GM21619 (cell line): ENCODE results near the gene PGAP1.

Experiments
- ATAC-seq: cut with Tn5 transposase; IDR thresholded peaks from one replicate; pipeline ENCODE4 v1.9.1; 2021; ENCODE audit not compliant: unreplicated experiment

Gene PGAP1

DNA sequence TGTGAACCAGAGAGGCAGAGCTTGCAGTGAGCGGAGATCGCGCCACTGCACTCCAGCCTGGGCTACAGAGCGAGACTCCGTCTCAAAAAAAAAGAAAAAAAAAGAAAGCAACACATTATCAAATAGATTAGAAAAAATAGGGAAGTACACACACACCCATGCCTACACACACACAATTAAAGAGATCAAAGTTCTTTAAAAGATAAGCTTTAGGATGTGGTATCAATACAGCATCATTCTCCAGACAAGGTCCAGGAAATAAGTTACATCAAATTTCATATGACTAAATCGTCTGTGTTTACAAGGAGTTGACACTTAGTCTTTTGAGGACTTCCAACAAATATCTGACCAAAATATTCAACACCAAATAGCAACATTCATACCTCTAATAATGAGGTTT, 25.7 kb downstream of the PGAP1 start:
- no peak for ATAC-seq

DNA sequence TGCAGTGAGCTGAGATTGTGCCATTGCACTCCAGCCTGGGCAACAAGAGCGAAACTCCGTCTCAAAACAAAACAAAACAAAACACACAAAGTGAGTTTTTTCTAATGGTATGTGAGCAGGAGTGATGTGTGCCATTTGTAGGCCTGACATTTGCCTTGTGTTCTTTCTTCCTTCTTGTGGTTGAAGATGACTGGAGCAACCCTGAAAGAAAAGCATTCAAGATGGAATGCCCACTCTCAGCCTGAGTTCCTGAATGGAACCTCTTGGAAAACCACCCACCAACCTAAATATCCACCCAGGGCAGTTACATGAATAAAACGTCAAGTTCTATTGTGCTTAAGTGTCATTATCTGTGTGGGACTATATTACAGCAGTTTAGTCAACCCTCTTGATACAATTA, 26.5 kb downstream of the PGAP1 start:
- no peak for ATAC-seq

DNA sequence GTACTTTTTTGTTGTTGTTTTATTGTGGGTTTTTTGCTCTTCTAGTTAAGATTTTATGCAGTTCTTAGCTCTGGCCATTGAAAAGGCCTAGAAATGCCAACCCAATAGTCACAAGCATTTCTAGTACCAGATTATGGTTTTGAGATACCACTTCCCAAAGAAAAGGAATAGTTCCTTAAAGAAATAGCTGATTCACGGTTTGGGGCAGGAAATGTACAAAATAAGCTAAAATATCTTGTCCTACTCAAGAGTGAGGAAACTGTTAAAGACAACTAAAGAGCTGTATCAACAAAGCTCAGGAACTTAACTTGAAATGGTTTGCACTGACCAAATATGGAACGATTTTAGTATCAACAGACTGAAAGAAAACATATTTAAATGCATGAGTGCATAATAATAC, 35.4 kb downstream of the PGAP1 start:
- ATAC-seq: no peak

DNA sequence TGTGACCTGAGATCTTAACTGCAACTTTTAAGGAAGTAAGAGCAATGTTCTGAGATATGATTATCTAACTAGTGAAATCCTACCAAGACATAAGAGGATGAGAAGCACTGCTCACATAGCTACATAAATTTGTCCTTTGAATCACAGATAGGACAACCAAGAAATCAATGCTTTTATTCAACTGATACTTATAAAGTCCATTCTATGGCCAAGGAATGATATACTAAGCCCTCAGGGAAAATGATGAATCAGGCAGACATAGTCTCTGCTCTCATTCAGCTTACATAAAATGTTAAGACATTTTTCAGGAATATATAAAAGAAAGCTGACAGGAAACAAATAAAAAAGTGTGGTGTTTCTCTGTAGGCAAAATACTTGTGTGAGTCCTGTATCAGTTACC, 39.1 kb downstream of the PGAP1 start:
- ATAC-seq: no peak

DNA sequence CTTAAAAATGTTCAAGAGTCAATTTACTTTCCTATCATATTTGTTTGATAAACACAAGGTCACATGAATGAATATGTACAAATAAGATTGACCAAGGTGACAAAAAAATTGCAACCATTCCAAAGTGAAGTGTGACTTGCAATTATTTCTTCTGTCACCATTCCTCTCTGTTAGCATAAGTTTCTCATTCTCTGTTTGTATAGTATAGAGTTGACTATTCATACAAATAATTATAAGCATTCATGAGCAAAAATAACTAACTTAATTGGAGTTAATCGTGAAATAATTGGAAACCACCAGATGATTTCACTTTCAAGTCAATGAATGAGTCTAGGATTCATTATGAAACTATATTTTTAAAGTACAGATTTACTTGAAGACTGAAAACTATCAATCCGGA, 42.1 kb downstream of the PGAP1 start:
- ATAC-seq: no peak

DNA sequence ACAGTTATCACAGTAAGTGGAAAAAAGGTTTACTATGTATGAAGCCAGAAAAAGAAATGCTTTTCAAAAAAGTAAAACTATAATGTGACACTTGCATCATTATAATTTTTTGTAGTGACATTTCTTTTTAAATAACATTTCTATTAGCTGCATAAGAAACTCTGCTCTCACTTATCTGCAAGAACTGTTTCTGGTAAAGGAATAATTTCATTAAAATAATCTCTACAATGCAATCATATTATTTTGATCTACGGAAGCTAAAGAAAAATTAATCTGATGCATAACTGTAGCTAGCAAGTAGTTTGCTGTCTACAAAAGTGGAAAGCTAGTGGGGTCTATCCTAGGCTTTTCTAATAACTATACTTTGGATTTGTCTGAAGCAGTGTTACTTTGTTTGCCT, 50.1 kb downstream of the PGAP1 start:
- ATAC-seq: no peak

DNA sequence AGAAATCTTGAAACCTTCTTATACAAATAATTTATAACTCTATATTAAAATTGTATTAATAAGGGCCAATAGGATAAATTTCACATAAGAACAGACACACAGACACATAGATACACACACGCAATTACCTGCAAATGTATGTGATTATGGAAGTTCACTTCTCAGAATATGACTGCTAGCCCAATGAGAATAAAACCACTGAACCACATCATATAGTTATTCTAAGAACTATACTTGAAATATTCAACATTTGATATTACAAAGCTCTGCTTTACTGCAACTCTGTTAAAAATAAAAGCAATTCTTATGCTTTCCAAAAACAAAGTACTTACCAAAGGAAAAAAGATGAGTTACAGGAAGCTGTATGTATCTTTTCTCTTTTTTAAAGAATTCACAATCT, 51.1 kb downstream of the PGAP1 start:
- ATAC-seq: no peak

DNA sequence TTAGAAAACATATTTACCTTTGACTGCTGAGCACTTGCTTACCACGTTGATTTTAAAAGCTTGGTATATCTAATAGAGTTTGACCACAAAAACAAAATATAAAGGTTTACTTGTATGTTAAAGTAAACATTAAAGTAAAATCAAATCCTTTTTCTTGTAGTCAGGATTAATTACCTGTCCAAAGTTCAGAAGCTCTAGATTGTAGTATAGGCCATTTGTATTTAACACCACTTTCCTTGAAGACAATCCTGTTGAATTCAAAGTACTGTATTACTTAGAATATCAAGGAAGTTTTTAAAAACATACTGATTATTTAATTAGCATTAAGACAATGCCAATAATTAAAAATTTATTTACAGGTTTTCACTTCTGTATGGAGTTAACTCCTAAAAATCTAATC, 53.0 kb downstream of the PGAP1 start:
- ATAC-seq: no peak

DNA sequence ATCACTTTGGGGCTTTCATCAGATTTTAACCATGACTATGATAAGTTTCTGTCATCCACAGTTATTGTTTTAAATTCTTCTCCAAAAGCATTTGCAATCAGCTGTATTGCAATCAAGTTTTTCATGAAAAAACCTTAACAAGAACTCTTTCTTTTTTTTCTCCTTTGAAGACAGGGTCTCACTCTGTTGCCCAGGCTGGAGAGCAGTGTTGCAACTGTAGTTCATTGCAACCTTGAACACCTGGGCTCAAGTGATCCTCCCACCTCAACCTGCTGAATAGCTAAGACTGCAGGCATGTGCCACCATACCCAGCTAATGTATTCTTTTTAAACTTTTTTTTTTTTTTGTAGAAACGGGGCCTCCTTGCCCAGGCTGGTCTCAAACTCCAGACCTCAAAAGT, 71.9 kb downstream of the PGAP1 start:
- ATAC-seq: no peak

DNA sequence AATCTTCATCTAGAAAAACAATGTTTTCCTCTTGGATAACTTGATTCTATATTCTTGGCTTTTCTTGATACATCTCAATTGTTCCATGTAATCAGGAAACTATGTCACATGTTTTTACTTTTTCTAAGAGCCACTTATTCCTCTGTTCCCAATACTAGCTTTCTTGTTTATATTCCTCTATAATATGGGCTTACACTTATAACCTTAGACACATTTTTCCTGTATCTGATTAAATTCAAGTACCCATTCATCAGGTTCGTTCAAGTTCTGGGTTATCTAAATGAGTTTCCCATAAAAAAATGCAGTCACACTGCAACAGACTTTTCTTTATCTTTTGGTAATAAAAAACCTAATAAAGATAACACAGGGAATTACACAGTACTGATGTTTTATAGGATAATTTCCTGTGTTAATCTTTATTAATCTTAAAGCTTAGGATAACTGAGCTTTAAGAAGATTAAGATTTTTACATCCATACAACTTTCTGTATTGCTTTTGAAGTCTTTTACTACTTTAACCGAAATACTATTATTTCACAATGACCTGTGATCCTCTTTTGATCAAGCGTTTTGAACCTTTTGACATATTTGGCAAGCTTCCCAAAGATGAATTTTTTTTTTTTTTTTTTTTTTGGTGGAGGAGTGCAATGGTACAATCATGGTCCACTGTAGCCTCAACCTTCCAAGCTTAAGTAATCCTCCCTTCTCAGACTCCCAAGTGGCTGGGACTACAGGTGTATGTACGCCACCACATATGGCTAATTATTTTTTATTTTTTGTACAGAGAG, 73.0 kb downstream of the PGAP1 start:
- no peak for ATAC-seq

DNA sequence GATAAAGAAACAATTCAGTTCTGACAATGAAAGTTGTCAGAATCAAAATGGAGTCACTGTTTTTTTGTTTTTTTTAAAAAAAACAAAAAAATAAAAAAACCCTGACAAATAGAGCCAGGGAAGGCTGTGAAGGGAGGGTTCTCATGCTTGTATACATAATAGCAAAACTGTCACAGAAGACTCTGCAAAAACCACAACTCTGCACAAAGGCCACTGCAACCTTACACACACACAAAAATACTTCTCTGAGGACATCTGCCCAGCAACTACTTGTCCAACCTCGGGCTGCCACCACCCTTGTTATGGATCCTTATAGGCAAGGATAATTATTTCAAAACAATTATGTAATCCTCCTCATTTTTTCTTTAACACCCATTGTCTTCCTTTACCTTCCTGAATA, 75.4 kb downstream of the PGAP1 start:
- no peak for ATAC-seq

DNA sequence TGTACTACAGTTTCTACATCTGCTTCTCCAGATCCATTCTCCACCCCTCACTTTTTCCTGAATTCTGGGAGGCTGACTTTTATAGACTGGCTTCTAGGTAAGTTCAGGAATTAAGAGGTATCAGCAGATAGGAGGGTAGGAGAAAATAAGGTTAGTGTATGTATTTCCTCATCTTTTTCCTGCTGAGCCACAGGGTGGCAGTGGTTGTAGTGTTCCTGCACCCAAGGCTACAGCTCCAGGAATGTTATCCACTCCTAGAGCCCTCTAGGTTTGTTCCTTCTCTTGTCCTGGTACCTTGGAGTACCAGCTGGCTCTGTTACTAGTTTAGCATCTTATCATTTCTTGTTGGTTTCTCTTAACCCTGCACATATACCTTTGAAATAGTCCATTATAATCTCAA, 76.6 kb downstream of the PGAP1 start:
- ATAC-seq: no peak

DNA sequence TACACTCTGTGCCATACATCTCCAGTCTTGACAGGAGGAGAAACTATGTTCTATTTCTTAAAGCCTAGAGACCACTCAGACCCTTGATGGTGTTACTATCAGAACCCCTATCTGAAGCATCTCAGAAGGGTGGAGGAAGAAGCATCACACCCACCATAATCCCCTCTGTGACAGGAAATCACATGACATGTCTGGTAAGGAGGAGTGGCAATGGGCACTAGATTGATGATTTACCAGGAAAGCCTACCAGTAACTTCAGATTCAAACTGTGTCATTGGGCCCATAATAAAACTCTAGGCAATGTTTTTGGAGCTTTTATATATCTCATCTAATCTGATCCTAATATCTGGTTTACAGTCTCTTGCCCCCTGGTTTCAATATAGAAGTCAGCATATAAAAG, 80.2 kb downstream of the PGAP1 start:
- ATAC-seq: no peak

DNA sequence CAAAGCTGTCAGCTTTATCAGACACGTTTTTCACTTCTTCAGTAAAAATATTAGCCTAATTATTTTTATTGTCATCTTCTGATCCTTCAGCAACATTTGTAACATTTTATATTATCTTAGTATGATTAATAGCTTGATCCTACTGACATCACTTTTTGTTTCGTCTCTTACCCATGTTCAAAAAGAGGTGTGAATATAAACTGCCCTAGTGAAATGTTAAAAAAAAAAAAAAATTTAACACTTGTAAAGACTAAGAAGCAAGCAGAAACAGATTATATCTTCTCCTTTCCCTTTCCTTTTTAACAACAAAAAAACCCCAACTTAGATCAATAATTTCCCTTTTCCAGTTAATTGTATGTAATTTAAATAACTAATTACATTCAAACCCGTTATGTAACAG, 81.1 kb downstream of the PGAP1 start:
- ATAC-seq: no peak

DNA sequence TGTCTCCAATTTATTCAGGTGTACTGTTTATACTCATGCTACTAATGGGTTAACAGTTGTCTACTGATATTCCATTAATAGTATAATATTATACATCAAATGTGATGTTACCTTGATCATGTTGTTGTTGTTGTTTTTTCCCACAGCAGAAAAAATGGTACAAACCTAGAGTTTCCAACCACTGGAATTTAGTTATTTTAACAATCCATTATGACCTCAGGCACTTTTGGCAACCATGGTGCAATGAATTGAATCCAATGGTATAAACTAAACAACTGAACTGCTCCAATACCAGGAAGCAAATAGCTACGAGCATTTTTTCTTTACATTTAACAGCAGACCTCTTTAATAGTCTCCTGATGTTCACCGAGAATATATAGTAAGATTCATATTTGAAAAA, 86.3 kb downstream of the PGAP1 start:
- no peak for ATAC-seq

DNA sequence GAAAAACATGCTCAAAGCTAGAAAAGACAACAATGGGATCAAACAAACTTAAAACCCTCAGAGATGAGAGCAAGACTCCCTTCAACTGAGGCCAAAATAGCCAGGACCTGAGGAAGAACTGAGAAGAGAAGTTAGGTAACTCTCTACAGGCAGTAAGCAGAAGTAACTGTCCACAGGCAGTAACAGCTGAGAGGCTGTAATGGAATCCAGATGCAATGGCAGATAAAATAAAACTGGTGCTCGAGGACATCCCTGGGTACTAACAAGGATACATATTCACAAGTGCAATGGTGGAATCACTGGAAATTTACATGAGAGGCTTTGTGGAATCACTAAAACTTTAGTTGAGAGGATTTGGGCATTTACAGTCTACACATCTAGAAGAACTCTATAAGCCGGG, 86.9 kb downstream of the PGAP1 start:
- no peak for ATAC-seq

DNA sequence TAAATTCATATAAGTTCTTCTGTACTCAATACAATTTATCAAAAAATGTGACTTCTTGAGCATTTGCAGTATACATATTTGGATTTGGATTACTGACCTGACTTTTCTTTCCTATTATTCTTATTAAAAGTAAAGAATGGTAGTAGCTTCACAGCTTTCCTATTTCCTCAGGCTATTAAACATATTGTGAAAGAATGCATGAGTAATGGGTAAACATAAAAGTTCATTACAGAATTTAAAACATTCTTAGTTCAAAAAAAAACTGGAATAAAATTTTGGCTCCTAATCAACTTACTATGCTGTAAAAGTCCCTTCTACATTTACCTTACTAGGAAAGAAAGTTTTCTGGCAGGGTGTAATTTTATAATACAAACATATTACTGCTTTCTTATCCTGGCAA, 90.1 kb downstream of the PGAP1 start:
- ATAC-seq: no peak

DNA sequence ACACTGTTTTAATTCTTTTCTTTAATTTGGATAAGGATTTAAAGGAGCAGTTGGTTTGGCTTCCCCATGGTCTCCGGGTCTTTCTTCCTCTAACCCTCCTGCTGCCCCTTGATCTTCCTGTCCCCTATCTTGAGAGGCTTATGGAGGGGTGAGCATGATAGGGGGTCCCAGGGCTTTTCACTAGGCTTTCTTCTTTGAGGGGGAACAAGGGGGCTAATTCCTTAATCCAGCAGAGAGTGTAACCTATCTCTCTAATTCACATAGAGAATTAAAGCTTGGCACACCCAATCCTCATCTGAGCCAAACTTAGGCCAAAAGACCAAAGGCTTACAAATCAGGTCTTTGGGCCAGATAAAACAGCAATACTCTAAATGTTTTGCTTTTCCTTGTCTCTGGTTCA, 95.8 kb downstream of the PGAP1 start:
- ATAC-seq: no peak

DNA sequence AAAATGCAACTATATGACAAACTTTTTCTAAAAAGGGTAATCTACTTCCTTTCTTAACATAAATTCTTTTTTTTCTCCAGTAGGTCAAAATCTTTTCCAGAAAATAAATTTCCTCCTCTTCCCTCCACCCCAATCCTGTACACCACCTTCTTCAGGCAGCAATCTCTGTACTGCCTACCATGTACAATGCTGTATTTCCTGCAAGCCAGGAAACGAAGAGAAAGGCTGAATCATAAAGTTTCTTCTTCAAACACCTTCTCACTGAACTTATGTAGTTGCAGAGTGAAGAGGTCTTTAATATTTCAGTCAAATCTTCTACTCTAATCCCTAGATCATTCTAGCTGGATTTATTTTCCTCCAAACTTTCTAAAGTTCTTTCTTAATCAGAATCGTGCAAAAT, 99.2 kb downstream of the PGAP1 start:
- no peak for ATAC-seq

DNA sequence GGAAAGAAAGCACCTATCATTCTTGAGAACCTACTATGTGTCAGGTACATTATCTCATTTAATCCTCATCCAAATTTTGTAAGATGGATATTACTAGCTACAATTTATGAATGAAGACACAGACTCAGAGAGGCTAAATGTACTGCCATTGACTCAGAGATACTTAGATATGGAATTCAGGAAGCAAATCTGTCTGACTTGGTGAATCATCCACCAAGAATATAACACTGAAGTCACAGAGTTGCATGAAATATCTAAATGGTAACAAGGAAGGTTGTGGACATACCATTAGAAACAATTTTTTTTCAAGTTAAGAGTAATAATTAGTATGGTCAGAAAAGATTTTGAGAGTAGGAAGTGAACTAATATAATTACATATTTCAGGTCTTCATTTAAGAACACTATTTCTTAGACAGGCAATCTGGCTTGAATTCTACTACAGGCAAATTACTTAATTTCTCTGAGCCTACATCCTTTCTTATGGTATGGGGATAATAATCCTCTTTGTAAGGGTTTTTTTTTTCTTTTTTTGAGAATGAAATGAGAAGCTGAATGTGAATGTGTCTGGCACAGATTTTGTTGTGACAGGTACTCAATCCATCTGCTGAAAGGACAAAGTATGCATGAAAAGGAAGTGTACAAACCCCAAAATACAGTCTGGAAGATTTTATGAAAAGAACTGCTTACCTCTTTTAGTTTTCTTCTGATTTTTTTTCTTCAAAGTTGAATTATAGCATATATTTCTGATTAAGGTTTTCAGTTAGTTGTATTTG, 102.6 kb downstream of the PGAP1 start:
- no peak for ATAC-seq

DNA sequence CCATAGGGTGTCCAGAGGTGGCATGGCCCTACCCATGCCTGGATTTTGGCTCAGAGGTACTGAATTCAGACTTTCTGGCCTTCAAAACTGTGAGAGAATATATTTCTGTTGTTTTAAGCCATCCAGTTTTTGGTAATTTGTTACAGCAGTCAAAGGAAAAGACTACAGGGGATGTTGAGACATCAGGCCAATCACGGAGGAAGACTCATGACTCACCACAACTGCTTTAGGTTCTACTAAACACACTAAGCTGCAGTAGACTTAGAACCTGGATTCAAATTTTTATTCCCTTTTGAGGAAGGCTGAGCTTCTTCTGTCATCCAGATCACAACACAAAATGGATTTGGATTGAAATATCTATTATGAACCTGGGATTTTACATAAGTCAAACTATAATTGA, 105.3 kb downstream of the PGAP1 start:
- no peak for ATAC-seq

DNA sequence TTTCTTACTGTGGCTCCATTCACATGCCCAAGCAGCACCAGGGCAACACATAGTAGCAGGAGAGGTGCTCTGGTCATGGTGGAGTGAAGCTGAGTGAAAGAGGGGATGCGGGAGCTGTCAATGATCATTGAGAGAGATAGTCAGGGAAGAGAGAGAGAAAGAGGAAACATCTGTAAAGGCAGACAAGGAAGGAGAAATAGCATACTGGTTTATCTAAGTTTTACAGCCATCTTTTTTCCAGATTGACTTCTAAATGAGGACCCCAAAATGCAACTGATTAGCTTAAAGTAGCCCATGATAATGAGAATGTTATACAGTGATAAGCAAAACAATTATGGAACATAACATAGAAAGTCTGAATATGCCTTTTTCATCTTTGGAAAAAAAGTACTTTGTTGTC, 117.2 kb downstream of the PGAP1 start, which contains the start of gene C2orf66:
Gene C2orf66 (minus strand): TSS at position 96 of the 400 bp plus-strand sequence. CDS start 19 bp downstream, at position 77.
- no peak for ATAC-seq
